HepG2 (cell line): ENCODE data around the gene LCN12. TPM values are rescaled to one million over a fixed set of nuclear protein-coding genes. Genes with fewer than 3 reads are reported as not detected.
A peak's percentile ranks its signal among the peaks of the same experiment; 100 is the strongest.

Experiments
- ATAC-seq: fragments of 200-7000 bp; cut with Tn5 transposase; 3 replicates; pipeline ENCODE4 v1.9.1; 2020; ENCODE audit warnings: mild to moderate bottlenecking, moderate library complexity
- BruUV-seq: library from RNA; stranded (reverse); fragments of 400-500 nt; replicated peaks from 2 replicates; lab custom pipeline; 2021; lab: Mats Ljungman, UMichigan
- CTCF ChIA-PET: fragments of 300-600 bp; formaldehyde crosslinking; extraction: SDS; loops from one replicate; lab custom pipeline; 2021; ENCODE audit warnings: low total read pairs, inconsistent platforms, low intra/inter-chr PET ratio; lab: Yijun Ruan, JAX
- POLR2A ChIA-PET: fragments of 350-600 bp; sonication (Branson Sonifier 250); formaldehyde crosslinking; loops from one replicate; lab custom pipeline; 2020; ENCODE audit warnings: antibody characterized with exemption, inconsistent platforms; lab: Yijun Ruan, JAX
- DNase-seq: peaks from one replicate; pipeline ENCODE4 v3.0.0-alpha.2; 2015; ENCODE audit warnings: low spot score
- FAIRE-seq: peaks from 3 replicates; lab custom pipeline; 2011; peaks lifted over from hg19 to GRCh38; lab: Jason Lieb, UNC
- H2AFZ ChIP-seq: one replicate; pipeline ENCODE4 v1.6.1; 2011; ENCODE audit warnings: low read length, inconsistent platforms
- H3K27ac ChIP-seq: fragments of 300-600 bp; 3 replicates; pipeline ENCODE4 v1.8.0; 2011; ENCODE audit warnings: mixed run types, mild to moderate bottlenecking, mixed read lengths, low read length, inconsistent platforms; ENCODE audit not compliant: insufficient read depth; ENCODE audit errors: extremely low read length
- H3K27me3 ChIP-seq, 2 experiments: fragments of 200-600 bp in 1 of 2; 2 replicates in 1 of 2; 3 replicates in 1 of 2; pipeline versions ENCODE4 v1.6.0 to v1.8.0; 2011; ENCODE audit warnings: low read length in 2 of 2, mild to moderate bottlenecking in 2 of 2, moderate library complexity in 2 of 2, inconsistent platforms in 1 of 2; ENCODE audit not compliant: insufficient read depth in 2 of 2, control insufficient read depth in 1 of 2
- H3K36me3 ChIP-seq, 2 experiments: fragments of 200-600 bp in 1 of 2; replicated peaks in 1 of 2; 2 replicates in 1 of 2; 3 replicates in 1 of 2; pipeline versions ENCODE4 v1.5.1 to v1.8.0; 2011; ENCODE audit warnings: low read length in 2 of 2, inconsistent platforms in 1 of 2; ENCODE audit not compliant: insufficient read depth in 2 of 2, control insufficient read depth in 1 of 2
- H3K4me1 ChIP-seq: 2 replicates; pipeline ENCODE4 v1.5.1; 2012; ENCODE audit warnings: low read length, inconsistent platforms; ENCODE audit not compliant: insufficient read depth
- H3K4me2 ChIP-seq: 2 replicates; pipeline ENCODE4 v1.6.0; 2011; ENCODE audit warnings: low read depth, low read length, inconsistent platforms
- H3K4me3 ChIP-seq, 3 experiments: fragments of 200-600 bp in 1 of 3; sonication (generic), shearing (Covaris generic) in 1 of 3; replicated peaks in 1 of 3; 2 replicates each; pipeline ENCODE4 v1.5.1; 2011 to 2016; ENCODE audit warnings: low read length in 3 of 3, inconsistent platforms in 2 of 3, low read depth in 2 of 3, mild to moderate bottlenecking in 2 of 3, control low read depth in 1 of 3, mixed read lengths in 1 of 3; ENCODE audit not compliant: insufficient read depth in 1 of 3
- H3K79me2 ChIP-seq: one replicate; pipeline ENCODE4 v1.6.1; 2011; ENCODE audit warnings: low read length, inconsistent platforms; ENCODE audit not compliant: insufficient read depth
- H3K9ac ChIP-seq: 2 replicates; pipeline ENCODE4 v1.6.0; 2011; ENCODE audit warnings: mild to moderate bottlenecking, low read depth, low read length, inconsistent platforms; ENCODE audit not compliant: insufficient read depth
- H3K9me3 ChIP-seq: 2 replicates; pipeline ENCODE4 v1.5.1; 2012; ENCODE audit warnings: mild to moderate bottlenecking, low read length
- H4K20me1 ChIP-seq: 2 replicates; pipeline ENCODE4 v1.6.0; 2011; ENCODE audit warnings: inconsistent platforms, mild to moderate bottlenecking, low read length, moderate library complexity; ENCODE audit not compliant: insufficient read depth
- POGZ ChIP-seq: sonication (generic); formaldehyde crosslinking; IDR thresholded peaks from 2 replicates; pipeline ENCODE4 v1.4.0; 2020; ENCODE audit warnings: mild to moderate bottlenecking, missing genetic modification reagents
- PTBP1 ChIP-seq: fragments of 200-400 bp; formaldehyde crosslinking; IDR thresholded peaks from 2 replicates; pipeline ENCODE4 v1.6.1; 2018; ENCODE audit warnings: low read length, low read depth; ENCODE audit not compliant: poor library complexity, severe bottlenecking
- RBFOX2 ChIP-seq: fragments of 200-400 bp; formaldehyde crosslinking; IDR thresholded peaks from 2 replicates; pipeline ENCODE4 v1.6.1; 2017; ENCODE audit warnings: low read depth, mild to moderate bottlenecking, low read length
- ZBTB38 ChIP-seq: sonication (generic); formaldehyde crosslinking; IDR thresholded peaks from 2 replicates; pipeline ENCODE4 v1.5.1; 2020; ENCODE audit warnings: mild to moderate bottlenecking, missing genetic modification reagents
- WGBS: methylation state at CpG from one replicate; pipeline ENCODE4 v1.1.6; 2017; ENCODE audit warnings: low lambda C conversion rate; 5-methylcytosine and 5-hydroxymethylcytosine counted together
- in situ Hi-C: cut with HindIII; loops from 2 replicates; pipeline ENCODE4 v1.10.0; 2017; ENCODE audit warnings: low pct_unique_long_range_greater_than_20kb; ENCODE audit not compliant: extremely low pct_ligation_motif_present
- intact Hi-C: fragments of 100-400 bp; cut with micrococcal nuclease; formaldehyde crosslinking; loops from one replicate; pipeline ENCODE4 v1.10.0; 2022; ENCODE audit not compliant: unreplicated experiment
- polyA plus RNA-seq, 8 experiments: library from polyadenylated mRNA; depleted of rRNA in 3 of 8; stranded (reverse) in 7 of 8; unstranded in 1 of 8; fragments of >200 nt; fragmentation: Illumina TruSeq in 4 of 8; extraction: Trizol in 4 of 8; gene quantifications; 2 replicates each; pipeline versions ENCODE4 v1.2.1 to v1.2.3, GENCODE V29; 2011 to 2016; ENCODE audit warnings: low read depth in 4 of 8, missing spikeins in 1 of 8, mixed read lengths in 1 of 8; ENCODE audit not compliant: insufficient read depth in 1 of 8
- total RNA-seq, 5 experiments: library from RNA; depleted of rRNA; stranded (reverse); fragments of >200 nt; fragmentation: Illumina TruSeq; extraction: Trizol; gene quantifications; 2 replicates each; pipeline ENCODE4 v1.2.3, GENCODE V29; 2016; ENCODE audit warnings: low read depth in 1 of 5
- TF ChIP-seq, protein P1 (sequence below): sonication (generic); formaldehyde crosslinking; IDR thresholded peaks from 2 replicates; pipeline ENCODE4 v1.9.0; 2021; ENCODE audit warnings: missing genetic modification reagents, borderline replicate concordance

LCN12 gene
- total and polyA plus RNA-seq, 2 of the 13 experiments (the other 11 are each of a cell fraction or from before 2014, with no cell fraction given) = 3.4 to 6.9 TPM

DNA sequence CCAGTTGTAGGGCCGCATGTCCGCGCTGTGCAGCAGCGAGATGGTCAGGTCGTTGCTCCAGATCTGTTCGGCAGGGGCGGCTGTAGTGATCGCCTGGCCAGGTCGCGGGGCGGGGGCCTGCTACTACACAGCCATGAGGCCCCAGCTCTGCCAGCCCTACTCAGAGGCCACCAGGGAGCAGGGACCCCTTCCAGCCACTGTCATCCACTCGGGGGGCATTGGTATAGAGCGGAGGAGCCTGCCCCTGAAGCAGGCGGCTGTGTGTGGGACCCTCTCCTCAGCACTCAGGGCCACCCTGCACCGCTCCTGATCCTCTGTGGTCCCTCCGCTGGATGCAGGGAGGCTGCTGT is 9.2 kb upstream of the LCN12 start:
- Histone ChIP-seq H3K4me3 (peak overlapping the region in 2 of 3 experiments; percentile 91 to 95; a peak in 3 of 6 replicates), H3K27ac (no peak overlapping the region), H3K79me2 (peaks cover 10% of the 10 kb centered on the region), H3K4me1 (peaks cover 41% of the 10 kb centered on the region), H4K20me1 (no peaks in the 10 kb centered on the region), H3K4me2 (peak overlapping the region; percentile 89), H2AFZ (no peak overlapping the region), H3K36me3 (peaks cover 8 to 36% of the 10 kb centered on the region in 2 experiments), H3K9ac (peak overlapping the region; percentile 90; the same call in 1 of the 2 replicates), H3K27me3 (no peaks in the 10 kb centered on the region), H3K9me3 (no peaks in the 10 kb centered on the region)
- 89% methylated on average over 13 of the region's 16 CpGs for WGBS
- CTCF ChIA-PET = no interaction called here
- in situ Hi-C loops (no loop called here), intact Hi-C loops (no loop called here)
- ATAC-seq = no peak
- no peak for FAIRE-seq
- POLR2A ChIA-PET = interaction anchor here (1.3 kb wide), 1 partner anchor 41 kb away, joined by 4 read pairs; no protein-coding TSS in a partner anchor
- BruUV-seq = no TSS peak
- no peak for DNase-seq
- peak; percentile 27 for TF ChIP-seq PTBP1
- 0 out of 2 replicates have a peak, but pooled peaks have one; percentile 30 for TF ChIP-seq RBFOX2
- TF ChIP-seq, protein P1, sequence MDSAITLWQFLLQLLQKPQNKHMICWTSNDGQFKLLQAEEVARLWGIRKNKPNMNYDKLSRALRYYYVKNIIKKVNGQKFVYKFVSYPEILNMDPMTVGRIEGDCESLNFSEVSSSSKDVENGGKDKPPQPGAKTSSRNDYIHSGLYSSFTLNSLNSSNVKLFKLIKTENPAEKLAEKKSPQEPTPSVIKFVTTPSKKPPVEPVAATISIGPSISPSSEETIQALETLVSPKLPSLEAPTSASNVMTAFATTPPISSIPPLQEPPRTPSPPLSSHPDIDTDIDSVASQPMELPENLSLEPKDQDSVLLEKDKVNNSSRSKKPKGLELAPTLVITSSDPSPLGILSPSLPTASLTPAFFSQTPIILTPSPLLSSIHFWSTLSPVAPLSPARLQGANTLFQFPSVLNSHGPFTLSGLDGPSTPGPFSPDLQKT (CRISPR knock-in tag) = no peak
- TF ChIP-seq POGZ (CRISPR knock-in tag) = peak; percentile 34; the same call in 1 of the 2 replicates
- peak; percentile 85; the same call in 1 of the 2 replicates for TF ChIP-seq ZBTB38
